NOMO-1 treated with DMSO at 0.1 percent for 48 hours (cell line): ENCODE measurements around the gene FHIT.
"Not testable (repeated sequence)": the region's sequence is repeated elsewhere in the genome, so short reads cannot be mapped to it uniquely, and the experiment has no call there.

ENCODE experiments used
- DNase-seq: peaks from one replicate; lab custom pipeline; 2025; ENCODE audit not compliant: unreplicated experiment; lab: John Stamatoyannopoulos, UW

Gene FHIT

DNA sequence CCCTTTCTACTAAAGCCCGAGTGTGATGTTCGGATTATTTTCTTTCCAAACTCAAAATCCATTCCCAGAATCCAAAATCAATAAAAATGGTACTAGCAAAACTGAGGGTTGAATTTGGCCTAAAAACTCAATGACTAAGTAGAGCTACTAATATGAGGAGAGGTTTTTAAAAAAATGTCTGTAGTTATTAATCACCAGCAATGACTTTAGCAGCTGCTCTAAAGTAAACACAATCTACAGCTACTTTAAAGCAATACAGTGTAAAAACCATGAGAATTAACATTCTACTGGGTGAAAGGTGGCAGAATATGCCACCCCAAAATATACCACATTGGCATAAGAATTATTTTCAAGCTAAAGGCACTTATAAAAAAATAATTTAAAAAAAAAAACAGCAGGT is 23.5 kb downstream of the FHIT start:
- no peak for DNase-seq

DNA sequence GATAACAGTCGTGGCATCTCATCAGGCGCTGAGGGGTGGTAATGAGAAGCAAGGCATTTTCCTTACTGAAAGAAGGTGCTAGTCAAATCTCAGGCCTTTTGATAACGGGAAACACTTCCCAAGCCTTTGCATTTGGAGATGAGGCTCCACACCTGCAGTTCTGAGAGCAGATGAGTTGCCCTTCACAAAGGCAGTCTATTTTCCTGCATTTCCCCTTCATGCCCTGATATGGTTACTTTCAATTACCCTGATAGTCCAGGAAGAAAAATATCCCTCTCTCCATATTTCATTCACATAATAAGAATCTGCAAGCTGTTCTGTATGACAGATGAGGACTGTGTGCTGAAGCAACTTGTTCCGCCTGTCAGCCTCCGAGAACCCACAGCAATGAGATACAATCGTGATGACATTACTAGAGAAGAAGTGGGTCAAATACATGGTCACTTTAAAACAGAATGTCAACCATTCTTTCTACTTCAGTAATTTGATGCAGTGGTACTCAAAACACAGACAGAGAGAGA is 25.0 kb downstream of the FHIT start:
- no peak for DNase-seq

DNA sequence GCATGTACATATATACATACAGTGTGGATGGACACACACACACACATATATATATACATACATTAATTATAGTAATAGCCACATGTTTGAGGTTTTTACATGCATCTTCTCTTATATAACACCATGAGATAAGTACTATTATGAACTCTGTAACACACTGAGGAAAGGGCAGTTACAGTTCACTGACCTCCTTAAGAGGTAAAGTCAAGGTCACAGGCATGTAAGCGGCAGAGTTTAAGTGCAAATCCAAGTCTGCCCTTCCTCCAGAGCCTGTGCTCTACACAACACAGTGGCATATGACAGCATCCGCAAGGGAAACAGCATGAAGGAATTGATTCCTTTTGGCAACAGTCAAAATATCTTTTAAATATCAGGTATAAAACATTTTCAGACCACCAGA is 26.4 kb downstream of the FHIT start:
- no peak for DNase-seq

- DNase-seq = no peak
These were observed 27.8 kb downstream of the FHIT start for GRCh38 chr3:61223451-61223850.

- DNase-seq = no peak
These were observed 28.8 kb downstream of the FHIT start for GRCh38 chr3:61222467-61222866.

DNA sequence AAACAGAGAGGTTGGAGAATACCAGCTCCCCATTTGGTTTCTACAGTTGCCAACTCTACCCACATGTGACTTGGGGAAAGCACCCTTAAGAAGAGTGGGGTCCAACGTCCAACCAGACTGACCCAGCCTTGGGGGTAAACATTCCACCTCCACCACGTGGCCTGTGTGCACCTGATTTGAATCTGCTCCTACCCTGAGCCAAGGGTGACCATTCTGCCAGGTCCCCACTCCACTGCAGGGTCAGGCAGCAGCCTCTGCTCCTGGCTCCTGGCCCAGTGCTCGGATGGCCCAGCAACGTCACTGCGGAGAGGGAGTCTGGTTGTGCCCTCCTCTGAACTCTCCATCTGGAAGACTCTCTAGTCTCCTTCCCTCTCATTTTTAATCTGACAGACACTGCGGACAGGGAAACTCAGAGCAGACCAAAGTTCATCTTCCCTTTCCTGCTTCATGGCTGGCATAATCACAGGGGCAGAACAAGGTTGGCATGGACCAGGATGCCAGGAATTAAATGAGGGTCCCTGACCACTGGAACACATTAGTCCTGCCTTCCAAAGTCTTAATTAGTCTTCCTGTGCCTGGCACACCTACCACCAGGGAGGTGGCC is 29.4 kb downstream of the FHIT start:
- DNase-seq = no peak

- DNase-seq = no peak
These were observed 32.7 kb downstream of the FHIT start for GRCh38 chr3:61218504-61218903.

GRCh38 chr3:61216171-61216570 is 35.1 kb downstream of the FHIT start:
- not testable (repeated sequence) for DNase-seq

- no peak for DNase-seq
These were observed 49.2 kb downstream of the FHIT start for GRCh38 chr3:61202086-61202485.

DNA sequence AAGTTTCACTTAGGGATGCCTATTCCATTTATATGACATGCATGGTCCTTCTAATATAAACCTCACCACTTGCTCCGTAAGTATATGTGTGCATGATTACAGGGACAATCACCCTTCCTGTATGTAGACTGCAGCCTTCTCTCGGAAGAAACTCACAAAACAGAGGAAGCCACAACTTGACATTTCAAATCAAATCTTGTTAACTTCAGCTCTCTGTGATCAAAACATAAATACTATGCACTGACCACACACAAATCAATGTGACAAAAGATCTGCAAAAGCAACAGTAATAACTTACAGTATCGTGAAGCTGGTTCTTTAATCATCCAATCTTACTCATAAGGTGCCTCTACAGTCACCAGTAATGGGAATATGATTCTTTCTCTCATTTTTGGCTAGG is 50.2 kb downstream of the FHIT start:
- DNase-seq = no peak

- DNase-seq = peak; percentile 11
These were observed 51.0 kb downstream of the FHIT start for GRCh38 chr3:61200270-61200669.

DNA sequence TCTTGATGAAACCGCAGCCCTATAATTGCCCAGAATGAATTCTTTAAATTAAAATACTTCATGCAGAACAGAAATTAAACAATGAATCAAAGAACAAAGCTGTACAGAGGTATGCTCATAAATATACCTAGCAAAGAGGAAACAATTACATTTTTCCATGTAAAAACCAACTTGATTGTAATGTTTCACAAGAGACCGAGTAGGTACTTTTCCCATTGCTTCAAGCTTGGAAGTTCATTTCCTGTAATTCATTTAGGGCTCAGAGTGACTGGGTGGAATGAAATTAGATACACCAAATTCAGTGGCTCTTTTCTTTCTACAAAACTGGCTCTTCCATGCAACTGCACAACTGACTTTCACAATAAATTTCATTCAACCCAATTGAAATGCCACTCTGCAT is 51.4 kb downstream of the FHIT start:
- DNase-seq = no peak

GRCh38 chr3:61194892-61195538 is 56.2 kb downstream of the FHIT start:
- no peak for DNase-seq

GRCh38 chr3:61192222-61192621 is 59.0 kb downstream of the FHIT start:
- no peak for DNase-seq

DNA sequence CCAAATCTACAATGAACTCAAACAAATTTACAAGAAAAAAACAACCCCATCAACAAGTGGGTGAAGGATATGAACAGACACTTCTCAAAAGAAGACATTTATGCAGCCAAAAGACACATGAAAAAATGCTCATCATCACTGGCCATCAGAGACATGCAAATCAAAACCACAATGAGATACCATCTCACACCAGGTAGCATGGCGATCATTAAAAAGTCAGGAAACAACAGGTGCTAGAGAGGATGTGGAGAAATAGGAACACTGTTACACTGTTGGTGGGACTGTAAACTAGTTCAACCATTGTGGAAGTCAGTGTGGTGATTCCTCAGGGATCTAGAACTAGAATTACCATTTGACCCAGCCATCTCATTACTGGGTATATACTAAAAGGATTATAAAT is 61.0 kb downstream of the FHIT start:
- DNase-seq = not testable (repeated sequence)

- DNase-seq = no peak
These were observed 65.2 kb downstream of the FHIT start for GRCh38 chr3:61186030-61186429.

DNA sequence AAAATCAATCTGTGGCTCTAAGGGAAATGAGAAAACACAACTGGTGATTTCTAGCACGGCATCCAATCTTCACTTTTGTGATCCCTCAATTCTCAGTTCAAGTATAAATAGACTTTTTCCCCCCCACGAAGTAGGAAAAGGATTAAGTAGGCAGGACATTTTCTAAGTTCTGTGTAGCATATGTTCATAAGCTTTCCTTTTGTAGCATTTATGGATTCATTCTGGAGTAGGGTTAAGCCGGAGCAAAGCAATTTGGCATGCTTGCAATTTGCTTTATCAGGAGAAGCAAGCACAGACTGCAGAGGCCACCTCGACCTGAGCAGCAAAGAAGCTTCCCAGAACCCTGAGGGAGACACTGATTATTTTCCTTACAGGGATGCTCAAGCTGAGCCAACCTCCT is 66.3 kb downstream of the FHIT start:
- no peak for DNase-seq

- no peak for DNase-seq
These were observed 68.6 kb downstream of the FHIT start for GRCh38 chr3:61182662-61183061.

GRCh38 chr3:61181874-61182273 is 69.4 kb downstream of the FHIT start:
- peak; percentile 50 for DNase-seq

DNA sequence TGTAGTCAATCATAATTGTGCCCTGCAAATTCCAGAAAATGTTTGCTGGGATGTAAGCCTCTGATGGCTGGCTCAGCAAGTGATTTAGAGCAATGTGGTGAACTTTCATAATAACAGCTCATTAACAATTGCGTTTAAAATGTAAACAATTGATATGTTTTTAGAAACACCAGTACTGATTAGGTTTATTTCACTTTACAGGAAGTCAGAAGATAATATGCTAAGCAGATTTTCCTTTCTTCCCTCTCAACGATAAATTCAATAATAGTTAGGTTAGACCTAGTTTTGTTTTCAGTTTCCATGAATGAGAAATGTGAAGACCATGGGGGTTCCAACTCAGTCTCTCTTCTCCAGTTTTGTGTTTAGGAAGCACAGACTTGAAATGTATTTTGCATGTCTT is 71.0 kb downstream of the FHIT start:
- no peak for DNase-seq

GRCh38 chr3:61178167-61178566 is 73.1 kb downstream of the FHIT start:
- DNase-seq = no peak

DNA sequence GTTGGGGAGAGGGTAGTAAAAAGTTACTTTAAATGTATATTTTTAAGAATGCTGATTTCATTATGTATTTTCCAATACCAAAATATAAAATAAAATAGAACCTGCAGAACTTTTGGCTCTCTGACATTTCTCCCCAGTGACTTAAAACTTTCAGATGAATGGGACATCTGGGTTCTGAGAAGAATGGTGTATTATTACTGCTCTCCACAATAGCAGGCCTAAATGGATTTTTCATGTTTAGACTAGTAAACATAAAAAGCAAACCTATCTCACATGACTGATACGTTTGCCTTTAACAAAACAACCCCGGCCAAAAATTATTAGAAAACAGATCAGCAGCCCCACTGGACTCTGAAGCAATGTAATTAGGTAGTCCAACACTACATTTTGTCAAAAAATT is 73.8 kb downstream of the FHIT start:
- no peak for DNase-seq

DNA sequence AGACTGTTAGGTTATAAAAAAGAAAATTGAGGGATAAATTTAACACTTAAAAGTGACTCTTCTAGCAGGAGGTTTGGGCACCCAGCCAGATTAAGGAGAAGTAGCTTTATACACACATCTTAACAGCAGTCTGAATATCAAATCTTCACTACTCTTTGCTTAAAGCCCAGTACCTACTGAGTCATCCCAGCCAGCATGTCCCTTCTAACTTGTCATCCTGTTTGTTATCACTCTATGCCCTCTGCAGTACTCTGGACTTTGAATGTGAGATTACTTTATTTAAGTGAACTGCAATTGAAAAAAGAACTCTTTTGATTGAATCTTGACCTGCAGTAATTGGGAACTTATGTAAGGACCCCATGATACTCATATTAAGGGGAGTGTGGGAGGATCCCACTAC is 77.6 kb downstream of the FHIT start:
- DNase-seq = no peak
